ENCODE measurements around the gene FOXRED2.
"Not testable (repeated sequence)": the region's sequence is repeated elsewhere in the genome, so short reads cannot be mapped to it uniquely, and the experiment has no call there.

The FOXRED2 gene

DNA sequence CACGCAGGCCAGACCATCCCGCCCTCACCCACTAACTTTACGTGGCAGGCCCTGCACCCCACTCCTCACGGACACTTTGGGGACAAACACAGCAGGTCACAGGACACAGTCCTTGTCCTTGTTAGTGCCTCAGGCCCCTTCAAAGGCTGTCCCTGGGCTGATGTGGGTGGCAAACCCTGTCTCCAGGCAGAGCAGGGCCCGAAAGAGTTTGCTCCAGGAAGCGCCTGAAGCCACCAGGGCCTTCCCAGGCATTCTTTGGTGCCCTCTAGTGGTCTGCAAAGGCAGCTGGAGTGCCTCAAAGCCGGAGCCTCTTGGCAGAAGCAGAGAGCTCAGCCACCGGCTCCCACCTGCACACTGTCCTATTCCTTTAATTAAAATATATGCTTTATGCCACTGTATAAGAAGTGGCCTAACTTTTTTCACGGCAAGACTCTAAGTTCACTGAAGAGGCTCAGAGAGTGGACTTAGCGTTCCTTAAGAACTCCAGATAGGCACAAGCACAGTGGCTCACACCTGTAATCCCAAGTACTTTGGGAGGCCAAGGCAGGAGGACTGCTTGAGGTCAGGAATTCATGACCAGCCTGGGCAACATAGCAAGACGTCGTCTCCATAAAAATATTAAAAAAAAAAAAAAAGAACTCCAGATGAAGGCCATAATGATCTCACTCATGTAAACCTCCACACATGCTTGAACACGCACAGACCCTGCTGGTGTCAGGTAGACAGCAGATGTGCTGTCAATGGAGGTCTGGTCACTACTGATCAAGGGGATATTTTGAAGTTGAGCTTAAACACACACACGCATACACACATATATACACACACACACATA is 36.5 kb downstream of the FOXRED2 start:
- peak; percentile 66 to 68 for DNase-seq (ENCODE audit: low read depth in 2 of 2, low spot score in 1 of 2)

DNA sequence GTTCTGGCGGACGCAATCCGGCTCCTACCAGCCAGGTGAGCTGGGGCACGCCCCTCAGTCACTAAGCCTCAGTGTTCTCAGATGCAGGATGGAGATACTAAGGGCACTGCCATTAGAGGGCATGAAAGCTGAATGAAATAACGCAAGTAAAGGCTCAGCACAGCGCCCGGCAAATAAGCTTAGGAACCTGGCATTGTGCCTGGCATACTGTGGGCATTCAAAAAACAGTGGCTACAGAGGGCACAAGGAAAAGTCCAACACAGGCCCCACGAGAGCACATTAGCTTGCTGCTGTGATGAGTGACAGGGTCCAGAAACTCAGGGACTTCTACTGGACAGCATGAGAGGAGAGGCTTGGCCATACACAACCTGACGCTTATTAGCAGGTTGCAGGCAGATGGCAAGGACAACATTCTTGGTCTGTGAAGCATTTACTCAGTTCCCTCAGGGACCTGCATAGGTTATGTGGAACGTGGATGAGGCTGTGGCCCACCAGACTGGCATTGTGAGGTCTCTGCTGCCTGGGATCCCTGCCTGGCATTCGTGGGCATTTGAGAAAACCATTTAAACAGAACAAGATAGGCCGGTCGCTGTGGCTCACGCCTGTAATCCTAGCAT is 37.6 kb downstream of the FOXRED2 start:
- DNase-seq (ENCODE audit: low read depth in 2 of 2, low spot score in 1 of 2): no peak

DNA sequence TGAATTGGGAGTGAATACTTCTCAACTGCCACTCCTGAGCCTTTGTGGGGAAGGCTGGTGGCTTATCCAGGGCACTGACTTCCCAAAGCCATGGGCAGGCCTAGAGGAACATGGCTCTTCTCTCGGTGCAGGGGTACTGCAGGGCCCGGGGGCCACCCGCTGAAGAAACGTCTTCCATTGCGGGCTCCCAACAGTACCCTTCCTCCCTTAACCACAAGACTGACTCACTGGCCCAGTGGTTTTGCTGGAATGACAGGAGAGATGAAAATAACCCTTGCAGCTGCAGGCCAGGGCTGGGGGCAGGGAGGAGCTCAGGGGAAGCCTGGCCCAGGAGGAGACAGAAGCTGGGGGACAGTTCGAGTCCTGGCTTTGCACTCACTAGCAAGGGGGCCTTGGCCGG is 38.9 kb downstream of the FOXRED2 start:
- DNase-seq (ENCODE audit: low read depth in 2 of 2, low spot score in 1 of 2): no peak

DNA sequence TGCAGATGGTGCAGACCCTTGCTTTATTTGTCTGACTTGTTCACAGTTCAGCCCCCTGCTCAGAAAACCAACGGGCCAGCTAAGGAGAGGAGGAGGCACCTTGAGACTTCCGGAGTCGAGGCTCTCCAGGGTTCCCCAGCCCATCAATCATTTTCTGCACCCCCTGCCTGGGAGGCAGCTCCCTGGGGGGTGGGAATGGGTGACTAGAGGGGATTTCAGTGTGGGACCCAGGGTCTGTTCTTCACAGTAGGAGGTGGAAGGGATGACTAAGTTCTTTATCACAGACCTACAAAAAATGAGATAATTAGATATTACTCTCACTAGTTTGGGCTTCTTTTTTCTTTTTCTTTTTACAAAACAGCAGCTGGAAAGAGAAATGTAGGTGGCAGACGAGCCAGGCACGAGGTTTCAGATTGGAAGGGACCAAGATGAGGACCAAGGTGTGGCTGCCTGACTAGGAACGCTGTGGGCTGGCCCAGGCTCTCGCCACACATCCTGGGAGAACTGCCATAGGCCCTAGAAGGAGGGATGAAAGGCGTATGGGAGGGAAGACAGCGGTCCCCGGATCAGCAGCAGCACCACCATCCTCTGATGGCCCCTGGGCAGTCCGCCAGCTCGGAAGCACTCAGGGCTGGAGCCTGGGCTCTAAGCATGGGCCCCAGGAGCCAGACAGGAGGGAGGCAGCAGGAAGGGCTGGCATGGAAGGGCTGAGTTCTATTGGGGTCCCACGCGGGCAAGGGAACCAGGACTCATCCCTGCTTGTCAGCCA is 39.6 kb downstream of the FOXRED2 start:
- DNase-seq (ENCODE audit: low read depth in 2 of 2, low spot score in 1 of 2): no peak

DNA sequence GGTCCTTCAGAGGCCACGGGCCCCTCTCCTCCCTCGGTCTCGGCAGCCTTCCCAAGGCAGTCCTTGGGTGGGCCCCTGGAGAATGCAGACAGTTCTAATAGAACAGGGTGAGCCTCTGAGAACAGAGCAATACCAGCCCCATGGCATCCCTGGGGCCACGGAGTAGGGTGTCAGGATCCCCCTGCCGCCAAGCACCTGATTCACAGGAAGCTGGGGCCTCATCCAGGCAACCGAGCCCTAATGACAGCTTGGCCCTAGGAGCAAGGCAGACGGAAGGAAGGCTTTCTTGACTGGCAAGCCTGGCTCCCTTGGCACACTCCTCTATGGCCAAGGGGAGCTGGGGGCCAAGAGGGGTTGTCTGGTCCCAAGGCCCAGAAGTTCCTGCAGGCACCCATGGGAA is 40.6 kb downstream of the FOXRED2 start:
- DNase-seq (ENCODE audit: low read depth in 2 of 2, low spot score in 1 of 2): no peak

DNA sequence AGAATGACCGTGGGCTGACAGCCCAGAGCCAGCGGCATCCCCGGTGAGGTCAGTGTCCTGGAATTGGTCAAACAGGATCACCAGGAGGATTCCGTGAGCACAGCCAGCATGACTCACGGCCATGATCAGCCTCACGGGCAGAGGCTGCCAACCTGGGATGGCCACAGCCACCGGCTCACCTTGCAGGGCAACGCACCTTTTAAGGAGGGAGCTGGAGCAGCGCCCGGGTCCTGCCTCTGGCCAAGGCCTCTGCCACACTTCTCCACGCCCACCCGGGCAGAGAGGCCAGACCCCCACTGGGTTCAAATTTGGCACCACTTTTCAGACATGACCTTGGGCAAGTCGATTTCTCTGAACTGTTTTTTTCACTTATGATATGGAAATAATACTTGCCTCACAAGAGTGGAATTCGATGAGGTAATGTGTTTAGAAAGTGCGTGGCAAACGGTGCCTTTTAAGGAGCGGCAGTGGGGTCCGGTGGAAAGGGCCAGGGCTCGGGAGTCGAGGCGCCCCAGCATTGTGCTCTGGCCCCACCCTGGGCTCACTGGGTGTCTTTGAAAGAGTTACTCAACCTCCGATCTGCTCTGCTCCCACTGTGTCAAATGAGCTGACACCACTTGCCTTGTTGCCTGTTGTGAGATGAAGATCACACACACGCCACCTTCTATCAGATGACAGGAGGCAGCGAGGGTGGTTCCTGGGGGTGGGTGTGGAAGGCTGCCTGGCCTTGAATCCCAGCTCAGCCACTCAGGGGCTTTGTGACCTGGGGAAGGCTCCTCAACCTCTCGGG is 41.4 kb downstream of the FOXRED2 start:
- DNase-seq (ENCODE audit: low read depth in 2 of 2, low spot score in 1 of 2): no peak

DNA sequence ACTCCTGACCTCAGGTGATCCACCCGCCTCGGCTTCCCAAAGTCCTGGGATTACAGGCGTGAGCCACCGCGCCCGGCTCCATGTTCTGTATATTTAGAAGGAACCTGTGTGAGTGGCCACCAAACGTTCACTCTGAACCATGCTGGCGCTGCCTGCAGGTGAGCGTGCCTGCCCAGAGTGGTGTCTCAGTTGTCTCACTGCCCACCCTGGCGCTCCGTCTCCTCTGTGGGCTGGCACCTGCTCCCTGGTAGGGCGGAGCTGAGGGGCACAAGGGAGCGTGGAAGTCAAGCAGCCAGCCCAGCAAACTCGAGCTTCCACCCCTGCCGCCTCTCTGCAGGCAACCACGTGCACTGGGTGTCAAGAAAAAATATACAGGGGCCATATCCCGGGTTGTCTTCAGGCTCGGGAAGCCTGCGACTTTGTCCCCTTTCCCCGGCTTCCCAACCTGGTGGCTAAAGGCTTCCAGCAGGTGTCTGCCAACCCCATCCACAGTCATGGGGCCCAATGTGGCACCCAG is 42.1 kb downstream of the FOXRED2 start:
- DNase-seq (ENCODE audit: low read depth in 2 of 2, low spot score in 1 of 2): no peak

DNA sequence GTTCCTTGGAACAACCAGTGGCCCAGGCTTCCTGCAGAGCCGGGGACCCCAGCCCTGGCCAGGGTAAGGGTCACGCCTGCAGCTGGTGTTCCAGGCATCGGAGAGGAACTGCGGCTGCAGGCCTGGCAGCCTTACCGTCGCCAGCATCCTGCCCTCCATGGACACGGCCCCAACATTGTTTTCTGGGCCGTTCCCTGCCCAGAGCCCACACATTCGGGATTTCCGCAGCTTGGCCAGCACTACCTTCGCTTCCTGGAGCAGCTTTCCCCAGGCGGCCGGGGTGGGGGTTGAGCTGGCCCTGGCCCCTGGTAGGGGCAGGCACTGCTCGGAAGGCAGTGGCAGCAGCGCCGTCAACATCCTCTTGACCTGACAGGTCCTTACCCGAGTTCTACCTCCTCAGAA is 43.1 kb downstream of the FOXRED2 start:
- no peak for DNase-seq (ENCODE audit: low read depth in 2 of 2, low spot score in 1 of 2)

DNA sequence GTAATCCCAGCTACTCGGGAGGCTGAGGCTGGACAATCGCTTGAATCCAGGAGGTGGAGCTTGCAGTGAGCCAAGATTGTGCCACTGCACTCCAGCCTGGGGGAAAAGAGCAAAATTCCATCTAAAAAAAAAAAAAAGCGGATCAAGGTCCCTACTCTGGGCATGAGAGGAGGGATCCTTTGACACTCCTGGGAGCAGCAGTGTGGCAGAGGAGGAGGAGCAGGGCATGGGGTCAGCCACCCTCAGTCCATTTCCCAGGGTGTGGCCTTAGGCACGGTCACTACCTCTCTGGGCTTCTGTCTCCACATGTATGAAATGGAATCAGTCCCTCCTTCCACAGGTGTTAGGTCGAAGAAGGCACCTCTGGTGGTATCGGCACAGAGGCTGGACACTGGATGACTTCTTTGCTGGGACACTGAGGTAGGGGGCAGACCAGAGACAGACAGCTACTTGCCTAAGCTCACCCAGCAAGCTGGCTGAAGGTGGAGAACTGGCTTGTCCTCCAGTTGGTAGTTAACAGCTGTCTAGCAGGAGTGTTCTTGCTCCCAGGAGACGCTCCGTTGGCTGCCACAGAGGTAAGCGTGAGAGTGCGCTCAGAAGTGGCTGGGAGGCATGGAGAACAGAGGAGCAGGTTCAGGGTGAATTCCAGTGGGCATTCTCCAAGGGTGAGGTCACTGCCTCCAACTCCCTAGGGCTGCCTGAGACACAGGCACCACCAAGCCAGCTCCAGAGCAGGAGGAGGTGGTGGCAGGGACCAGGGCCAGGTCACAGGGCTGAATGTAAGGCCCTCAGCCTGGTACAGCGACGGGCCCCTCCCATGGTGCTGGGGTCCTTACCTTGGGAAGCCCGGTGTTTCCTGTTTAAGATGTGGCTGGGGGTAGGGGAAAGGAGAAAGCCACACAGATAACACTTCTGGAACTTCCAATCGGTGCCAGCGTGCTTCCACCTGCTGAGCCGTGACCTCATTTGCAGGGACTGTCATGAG is 44.9 kb downstream of the FOXRED2 start:
- DNase-seq (ENCODE audit: low read depth in 2 of 2, low spot score in 1 of 2): no peak

DNA sequence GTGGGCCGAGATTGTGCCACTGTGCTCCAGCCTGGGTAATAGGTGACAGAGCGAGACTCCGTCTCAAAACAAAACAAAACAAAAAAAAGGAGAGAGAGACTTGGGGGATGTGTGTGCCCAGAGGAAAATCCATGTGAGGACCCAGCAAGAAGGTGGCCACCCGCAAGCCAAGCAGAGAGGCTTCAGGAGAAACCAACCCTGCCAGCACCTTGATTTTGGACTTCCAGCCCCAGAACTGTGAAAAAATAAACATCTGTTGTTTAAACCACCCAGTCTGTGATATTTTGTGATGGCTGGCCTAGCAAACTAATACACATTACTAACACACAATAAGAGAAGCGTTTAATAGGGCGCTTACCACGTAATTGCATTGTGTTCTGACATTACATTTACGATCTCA is 46.6 kb downstream of the FOXRED2 start:
- DNase-seq (ENCODE audit: low read depth in 2 of 2, low spot score in 1 of 2): no peak

DNA sequence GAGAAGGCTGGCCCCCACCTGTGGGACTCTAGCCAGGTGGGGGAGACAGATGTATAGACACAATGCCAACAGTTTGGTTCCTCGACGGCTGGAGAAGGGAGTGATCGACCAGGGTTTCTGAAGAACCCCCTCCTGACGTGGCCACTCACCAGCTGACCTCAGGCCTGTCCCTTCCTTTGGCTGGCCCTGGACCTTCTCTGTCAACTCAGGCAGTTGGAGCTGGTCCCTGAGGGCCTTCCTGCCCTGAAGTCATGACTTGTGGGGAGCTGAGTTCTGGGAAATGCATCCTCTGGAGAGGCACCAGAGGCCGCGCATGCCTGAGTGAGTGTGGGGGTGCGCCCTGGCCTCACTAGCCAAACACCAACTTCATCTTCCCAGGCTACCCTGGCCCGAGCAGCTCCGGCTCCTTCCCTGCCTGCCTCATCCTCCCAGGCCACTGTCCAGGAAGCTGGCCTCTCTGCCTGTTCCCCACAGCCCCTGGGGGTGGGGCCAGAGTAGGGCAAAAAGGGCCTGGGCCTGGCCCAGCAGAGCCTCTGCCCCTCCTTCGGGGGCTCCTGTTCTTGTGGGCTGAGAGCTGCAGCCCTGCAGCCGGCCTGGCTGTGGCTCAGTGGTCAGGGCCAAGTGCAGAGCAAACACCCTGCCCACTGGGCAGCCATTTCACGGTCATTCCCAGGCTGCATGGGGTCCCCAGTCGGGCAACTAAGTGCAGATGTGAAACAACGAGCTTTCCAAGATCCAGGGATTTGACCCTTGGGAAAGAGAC is 49.0 kb downstream of the FOXRED2 start:
- DNase-seq (ENCODE audit: low read depth in 2 of 2, low spot score in 1 of 2): no peak

DNA sequence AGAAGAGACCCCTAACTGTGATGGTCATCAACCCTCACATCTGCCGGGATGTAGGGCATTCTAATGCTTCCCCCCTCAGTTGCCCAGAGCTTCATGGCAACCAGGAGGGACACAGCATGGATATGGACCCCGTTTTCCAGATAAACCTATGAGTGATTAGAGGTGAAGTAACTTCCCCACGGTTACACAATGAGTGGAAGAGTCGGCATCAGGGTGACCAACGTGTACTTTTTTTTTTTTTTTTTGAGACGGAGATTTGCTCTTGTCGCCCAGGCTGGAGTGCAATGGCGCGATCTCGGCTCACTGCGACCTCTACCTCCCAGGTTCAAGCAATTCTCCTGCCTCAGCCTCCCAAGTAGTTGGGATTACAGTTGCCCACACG is 50.4 kb downstream of the FOXRED2 start:
- no peak for DNase-seq (ENCODE audit: low read depth in 2 of 2, low spot score in 1 of 2)

DNA sequence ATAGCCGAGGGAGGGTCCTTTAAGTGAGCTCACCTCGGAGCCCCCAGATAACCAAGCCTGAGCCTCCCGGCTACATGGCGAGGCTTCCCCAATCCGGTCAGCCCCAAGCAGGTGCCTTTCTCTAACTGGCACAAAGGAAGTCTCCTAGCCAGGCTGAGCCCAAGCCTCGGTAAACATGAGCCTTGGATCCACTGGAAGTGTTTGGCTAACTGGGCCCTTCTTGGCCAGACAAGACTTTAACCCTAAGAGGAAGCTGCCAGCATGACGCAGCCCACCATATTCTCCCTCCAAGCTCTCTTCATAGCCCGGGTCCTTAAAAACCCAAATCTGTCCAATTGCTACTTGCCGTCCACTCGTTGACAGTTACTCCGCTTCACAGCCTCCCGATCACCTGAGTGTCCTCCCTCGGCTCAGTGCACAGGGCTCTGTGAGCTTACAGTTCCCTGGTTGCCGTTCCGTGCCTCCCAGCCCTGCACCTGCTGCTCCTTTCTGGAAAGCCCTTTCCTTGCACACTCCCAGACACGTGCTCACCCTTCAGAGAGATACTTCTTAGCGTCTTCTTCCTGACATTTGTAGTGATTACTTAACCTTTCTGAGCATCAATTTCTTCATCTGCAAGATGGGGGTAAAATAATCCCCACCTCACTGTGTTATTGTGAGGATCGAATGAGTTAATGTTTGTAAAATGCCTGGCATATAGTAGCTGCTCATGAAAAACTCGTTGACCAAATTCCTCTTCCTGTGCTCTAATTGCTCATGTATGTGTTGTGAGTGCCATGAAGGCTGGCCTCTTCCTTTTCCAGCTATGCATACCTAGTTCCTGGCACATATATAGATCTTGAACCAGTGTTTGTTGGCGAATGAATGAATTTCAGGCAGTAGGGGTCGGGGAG is 51.0 kb downstream of the FOXRED2 start:
- DNase-seq (ENCODE audit: low read depth in 2 of 2, low spot score in 1 of 2): no peak

DNA sequence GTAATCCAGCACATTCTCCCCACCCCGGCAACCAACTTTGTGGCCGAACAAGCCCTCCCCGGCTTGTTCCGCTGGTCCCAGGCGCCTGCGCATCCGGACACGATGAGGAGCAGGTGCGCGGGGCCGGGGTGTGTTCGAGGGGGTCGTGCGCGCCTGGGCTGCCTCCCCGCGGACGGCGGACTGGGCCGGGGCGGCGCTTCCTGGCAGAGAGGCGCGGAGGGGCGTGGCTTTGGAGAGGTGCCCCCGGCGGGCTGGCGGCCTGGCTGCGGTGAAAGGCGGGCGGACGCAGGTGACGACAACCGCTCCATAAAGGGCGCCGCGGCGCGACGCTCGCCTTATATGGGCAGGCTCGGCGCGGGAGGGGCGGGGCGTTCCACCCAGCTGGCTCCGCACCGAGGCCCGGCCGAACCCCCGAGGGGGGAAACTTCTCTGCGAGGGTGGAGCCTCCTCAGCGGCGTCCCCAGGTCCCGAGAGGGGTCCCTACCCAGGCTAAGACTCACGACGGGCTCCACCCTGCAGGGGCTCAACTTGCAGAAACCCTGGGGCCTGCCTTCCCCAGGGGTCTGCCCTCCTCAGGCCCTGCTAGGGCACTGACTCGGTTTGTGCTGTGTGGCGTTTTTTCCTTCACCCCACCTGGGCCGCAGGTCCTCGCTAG is 51.8 kb downstream of the FOXRED2 start:
- peak; percentile 79 to 94 for DNase-seq (ENCODE audit: low read depth in 2 of 2, low spot score in 1 of 2)

DNA sequence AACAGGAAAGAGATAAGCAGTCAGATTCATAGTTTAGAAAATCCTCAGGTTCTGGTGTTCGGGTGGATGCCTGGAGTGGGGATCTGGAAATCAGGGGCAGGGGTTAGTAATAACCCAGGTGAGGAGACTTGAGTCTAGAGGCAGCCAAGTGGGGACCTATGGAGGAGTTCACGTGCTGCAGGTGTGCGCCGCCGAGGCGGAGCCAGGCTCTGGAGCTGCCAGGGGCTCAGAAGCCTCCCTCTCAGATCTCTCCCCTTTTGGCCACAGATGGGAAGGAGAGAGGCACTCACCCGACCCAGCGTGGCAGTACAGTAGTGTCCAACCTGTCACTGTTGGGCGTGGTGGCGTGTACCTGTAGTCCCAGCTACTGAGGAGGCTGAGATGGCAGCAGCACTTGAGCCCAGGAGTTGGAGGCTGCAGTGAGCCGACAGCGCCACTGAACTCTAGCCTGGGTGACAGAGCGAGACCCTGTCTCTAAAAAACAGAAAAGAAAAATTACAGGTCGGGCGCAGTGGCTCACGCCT is 52.9 kb downstream of the FOXRED2 start:
- no peak for DNase-seq (ENCODE audit: low read depth in 2 of 2, low spot score in 1 of 2)

DNA sequence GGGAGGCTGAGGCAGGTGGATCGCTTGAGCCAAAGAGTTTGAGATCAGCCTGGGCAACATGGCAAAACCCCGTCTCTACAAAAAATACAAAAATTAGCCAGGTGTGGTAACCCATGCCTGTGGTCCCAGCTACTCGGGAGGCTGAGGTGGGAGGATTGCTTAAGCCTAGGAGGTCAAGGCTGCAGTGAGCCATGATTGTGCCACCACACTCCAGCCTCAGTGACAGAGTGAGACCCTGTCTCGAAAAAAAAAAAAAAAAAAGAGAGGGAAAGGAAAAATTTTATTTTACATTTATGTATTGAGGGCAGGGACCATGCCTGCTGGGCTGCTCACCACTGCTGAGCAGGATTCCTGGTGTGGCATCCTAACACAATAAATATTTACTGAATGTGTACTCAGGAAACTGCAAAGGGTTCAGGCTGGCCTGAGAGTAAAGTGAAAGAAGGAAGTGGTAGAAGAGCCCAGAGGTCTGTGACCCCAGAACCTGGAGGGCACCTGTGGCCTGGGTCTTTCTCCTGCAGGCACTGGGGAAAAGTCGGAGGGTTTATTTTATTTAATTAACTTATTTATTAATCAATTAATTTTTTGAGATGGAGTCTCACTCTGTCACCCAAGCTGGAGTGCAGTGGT is 53.7 kb downstream of the FOXRED2 start:
- DNase-seq (ENCODE audit: low read depth in 2 of 2, low spot score in 1 of 2): not testable (repeated sequence)
